GM23248 (cell line): ENCODE measurements around the gene FHOD3.

Source experiments
- EZH2 ChIP-seq: fragments of 200-600 bp; sonication (generic); IDR thresholded peaks from 2 replicates; pipeline ENCODE4 v1.6.1; 2018; ENCODE audit warnings: antibody characterized with exemption, mild to moderate bottlenecking; ENCODE audit not compliant: insufficient read depth, poor library complexity, severe bottlenecking
- EZH2phosphoT487 ChIP-seq: fragments of 200-600 bp; sonication (generic); IDR thresholded peaks from 2 replicates; pipeline ENCODE4 v1.6.1; 2018; ENCODE audit warnings: antibody characterized with exemption, moderate library complexity, mild to moderate bottlenecking, low read depth; ENCODE audit not compliant: insufficient read depth

DNA sequence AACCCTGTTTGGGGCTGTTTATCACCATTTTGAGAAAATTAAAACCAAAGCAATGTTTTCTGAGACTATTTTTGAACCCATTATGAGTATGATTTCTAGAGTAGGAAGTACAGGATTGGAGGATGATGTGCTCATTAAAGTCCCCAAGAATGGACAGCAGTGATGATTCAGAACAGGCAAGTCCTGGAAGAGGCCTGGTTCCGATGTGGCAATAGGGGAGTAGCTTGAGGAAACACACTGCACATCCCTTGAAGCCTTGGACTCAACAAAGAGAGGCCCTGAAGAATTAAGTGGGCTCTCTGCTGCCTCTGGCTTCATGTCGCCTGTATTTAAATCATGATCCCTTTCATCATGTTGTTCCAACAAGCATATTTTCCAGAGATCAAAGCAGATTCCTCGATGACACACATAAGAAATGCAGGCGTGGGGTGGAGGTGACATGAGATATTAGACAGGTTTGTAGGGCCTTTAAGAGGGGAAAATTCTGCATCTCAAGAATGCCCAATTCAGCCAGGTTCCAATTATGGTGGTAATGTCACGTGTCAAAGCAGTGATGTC is 242.2 kb downstream of the FHOD3 start:
- no peak for TF ChIP-seq EZH2phosphoT487
- TF ChIP-seq EZH2: no peak
